CD4-positive, CD25-positive, alpha-beta regulatory T cell (primary cell): ENCODE results near the gene PRKAG2. TPM values are rescaled to one million over a fixed set of nuclear protein-coding genes. Genes with fewer than 3 reads are reported as not detected.

Experiments
- ATAC-seq, 2 donors: fragments of 150-1000 bp; cut with Tn5 transposase; one replicate each; pipeline ENCODE4 v1.10.0; 2021; ENCODE audit warnings: low read depth in 2 of 2, moderate number of reproducible peaks in 2 of 2, moderate library complexity in 1 of 2
- DNase-seq, 3 donors: peaks; one replicate each; pipeline versions ENCODE4 v3.0.0 to v3.0.0-alpha.2; 2012 to 2022; ENCODE audit warnings: mixed read lengths in 1 of 3
- H3K27ac ChIP-seq: one replicate; pipeline ENCODE4 v1.7.0; 2013; ENCODE audit warnings: mild to moderate bottlenecking, low read length; ENCODE audit not compliant: insufficient read depth, poor library complexity, severe bottlenecking
- H3K27me3 ChIP-seq: one replicate; pipeline ENCODE4 v1.7.0; 2013; ENCODE audit warnings: low read length; ENCODE audit not compliant: control insufficient read depth, insufficient read depth
- H3K36me3 ChIP-seq: one replicate; pipeline ENCODE4 v1.7.0; 2013; ENCODE audit warnings: mild to moderate bottlenecking, low read length, moderate library complexity; ENCODE audit not compliant: control insufficient read depth, insufficient read depth
- H3K4me1 ChIP-seq: 2 replicates; pipeline ENCODE4 v1.7.0; 2013; ENCODE audit warnings: mild to moderate bottlenecking, low read length; ENCODE audit not compliant: insufficient read depth, control insufficient read depth, poor library complexity, severe bottlenecking
- H3K4me3 ChIP-seq: one replicate; pipeline ENCODE4 v1.7.0; 2013; ENCODE audit warnings: low read depth, mild to moderate bottlenecking, low read length, moderate library complexity
- H3K9me3 ChIP-seq, 2 experiments: 1 replicate in 1 of 2; 2 replicates in 1 of 2; pipeline ENCODE4 v1.7.0; 2013; ENCODE audit warnings: low read length in 2 of 2, mild to moderate bottlenecking in 1 of 2, moderate library complexity in 1 of 2; ENCODE audit not compliant: control insufficient read depth in 2 of 2
- H3K27ac Mint-ChIP-seq, 3 donors: one replicate each; pipeline ENCODE4 v1.8.0; 2020 to 2022; ENCODE audit warnings: mild to moderate bottlenecking in 3 of 3, mixed read lengths in 3 of 3, moderate library complexity in 2 of 3
- H3K27me3 Mint-ChIP-seq: one replicate; pipeline ENCODE4 v1.8.0; 2022; ENCODE audit warnings: mild to moderate bottlenecking, mixed read lengths
- H3K36me3 Mint-ChIP-seq: one replicate; pipeline ENCODE4 v1.8.0; 2020; ENCODE audit warnings: mixed read lengths
- H3K4me1 Mint-ChIP-seq, 4 donors: one replicate each; pipeline ENCODE4 v1.8.0; 2020 to 2022; ENCODE audit warnings: mixed read lengths in 4 of 4, mild to moderate bottlenecking in 1 of 4
- H3K4me3 Mint-ChIP-seq, 4 donors: one replicate each; pipeline ENCODE4 v1.8.0; 2020 to 2022; ENCODE audit warnings: mild to moderate bottlenecking in 4 of 4, mixed read lengths in 4 of 4, moderate library complexity in 3 of 4
- H3K9me3 Mint-ChIP-seq, 7 donors: one replicate each; pipeline ENCODE4 v1.8.0; 2020 to 2022; ENCODE audit warnings: mixed read lengths in 7 of 7, mild to moderate bottlenecking in 3 of 7, moderate library complexity in 2 of 7
- polyA plus RNA-seq, 4 donors: library from polyadenylated mRNA; unstranded; fragments of 300-500 nt; fragmentation: Illumina TruSeq; gene quantifications; one replicate each; pipeline ENCODE4 v1.2.3, GENCODE V29; 2021
- total RNA-seq: library from RNA; stranded (reverse); gene quantifications from one replicate; pipeline ENCODE4 v1.2.3, GENCODE V29; 2022

The PRKAG2 gene
- total and polyA plus RNA-seq, 5 donors from 2014 or later: 19.9 to 43.0 (median 26.1) TPM

DNA sequence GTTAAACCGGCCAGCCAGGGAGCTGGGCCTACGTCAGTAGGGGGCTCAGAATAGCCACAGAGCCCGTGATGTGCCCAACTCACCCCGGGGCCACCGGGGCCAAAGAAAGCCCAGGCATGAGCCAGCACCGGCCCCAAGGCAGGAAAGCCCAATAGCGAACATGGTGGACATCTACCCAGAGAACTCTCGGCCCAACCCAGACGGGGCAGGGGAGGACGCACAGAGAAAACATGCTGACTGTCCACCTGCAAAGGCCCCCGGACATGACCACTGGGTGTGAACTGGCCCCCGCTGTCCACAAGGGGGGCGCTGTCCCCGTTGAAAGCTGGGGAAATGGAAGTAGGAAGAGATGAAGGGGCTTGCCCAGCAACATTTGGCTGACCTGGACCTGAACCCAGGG lies 169.2 kb downstream of the PRKAG2 start:
- no peaks in the 10 kb centered on the region for H3K36me3 ChIP-seq
- H3K4me1 Mint-ChIP-seq: peaks cover 0 to 19% (median 5%) of the 10 kb centered on the region in 4 donors
- H3K4me3 Mint-ChIP-seq: no peak overlapping the region
- H3K27ac ChIP-seq: no peak overlapping the region
- H3K4me1 ChIP-seq: no peaks in the 10 kb centered on the region
- no peak for ATAC-seq
- no peaks in the 10 kb centered on the region for H3K27me3 Mint-ChIP-seq
- no peak overlapping the region for H3K4me3 ChIP-seq
- H3K36me3 Mint-ChIP-seq: peaks cover 9% of the 10 kb centered on the region
- no peak overlapping the region for H3K27ac Mint-ChIP-seq
- no peaks in the 10 kb centered on the region for H3K9me3 ChIP-seq
- H3K9me3 Mint-ChIP-seq: no peaks in the 10 kb centered on the region
- DNase-seq: no peak
- no peaks in the 10 kb centered on the region for H3K27me3 ChIP-seq

DNA sequence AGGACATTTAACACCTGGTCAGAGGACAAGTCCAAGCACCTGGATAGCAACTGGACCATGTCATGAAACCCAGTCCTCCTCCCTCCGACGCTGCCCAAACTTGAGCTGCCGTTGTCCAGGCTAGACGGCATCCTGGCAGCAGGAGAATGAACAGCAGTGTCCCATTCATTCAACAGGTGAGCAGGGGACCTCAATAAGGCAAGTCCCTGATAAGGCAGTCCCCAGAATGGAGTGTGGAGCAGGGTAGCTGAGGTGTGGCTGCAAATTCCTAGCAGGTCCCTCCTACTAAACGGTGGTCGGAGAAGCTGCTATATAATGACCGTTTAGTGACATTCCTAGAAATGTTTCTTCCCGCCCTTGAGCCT lies 169.8 kb downstream of the PRKAG2 start:
- peaks cover 0 to 19% (median 5%) of the 10 kb centered on the region in 4 donors for H3K4me1 Mint-ChIP-seq
- no peak for ATAC-seq
- no peaks in the 10 kb centered on the region for H3K36me3 ChIP-seq

DNA sequence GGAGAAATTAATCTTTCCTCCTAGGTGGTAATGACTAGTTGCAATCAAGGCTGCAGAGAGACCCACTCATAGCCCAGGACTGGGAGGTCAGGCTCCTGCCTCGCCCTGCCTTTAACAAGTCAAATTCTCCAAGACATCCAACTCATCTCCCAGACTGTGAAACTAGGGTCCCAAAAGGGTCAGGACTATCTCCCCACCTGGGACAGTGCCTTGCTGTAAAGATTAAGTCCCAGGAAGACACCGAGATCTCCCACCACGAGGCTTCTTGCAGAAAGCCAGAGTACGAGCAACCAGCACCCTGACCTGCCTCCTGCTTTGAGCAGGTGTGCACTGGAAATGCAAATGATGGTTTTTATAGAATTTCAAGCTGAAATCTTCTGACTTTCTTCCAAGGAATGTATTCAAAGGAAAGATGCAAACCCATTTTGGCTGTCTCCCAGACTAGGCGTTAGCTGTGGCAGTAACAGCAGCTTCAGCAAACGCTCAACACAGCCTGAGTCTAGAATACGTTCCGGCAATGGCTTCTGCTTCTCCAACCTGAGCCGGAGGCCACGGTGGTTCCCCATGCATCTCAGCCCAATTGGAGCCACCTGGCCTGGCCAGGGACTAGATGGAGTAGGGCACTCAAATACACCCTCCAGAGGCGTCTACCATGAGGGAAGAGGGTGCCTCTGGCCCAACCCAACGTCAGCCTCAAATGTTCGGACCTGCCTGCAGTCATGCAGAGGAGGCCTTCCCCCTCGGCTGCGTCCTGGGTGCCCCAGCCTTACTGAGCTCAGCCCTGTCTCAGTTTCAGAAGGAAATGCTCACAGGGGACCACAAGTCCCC lies 170.4 kb downstream of the PRKAG2 start:
- H3K27me3 ChIP-seq: no peaks in the 10 kb centered on the region
- Mint-ChIP-seq H3K9me3 (no peaks in the 10 kb centered on the region), H3K4me1 (peaks cover 0 to 19% (median 5%) of the 10 kb centered on the region in 4 donors), H3K36me3 (peaks cover 13% of the 10 kb centered on the region), H3K27me3 (no peaks in the 10 kb centered on the region), H3K4me3 (peak overlapping the region in 1 of 4 donors; percentile 2), H3K27ac (peak overlapping the region in 2 of 3 donors; percentile 20 to 41)
- H3K36me3 ChIP-seq: no peaks in the 10 kb centered on the region
- H3K4me3 ChIP-seq: no peak overlapping the region
- ATAC-seq (no peak), DNase-seq (no peak)
- H3K4me1 ChIP-seq: no peaks in the 10 kb centered on the region
- no peaks in the 10 kb centered on the region for H3K9me3 ChIP-seq
- H3K27ac ChIP-seq: no peak overlapping the region

More for the DNA sequence above, 169.8 kb downstream of the PRKAG2 start:
- no peak overlapping the region for H3K4me3 Mint-ChIP-seq
- H3K9me3 Mint-ChIP-seq: no peaks in the 10 kb centered on the region
- DNase-seq: no peak
- Histone ChIP-seq H3K9me3 (no peaks in the 10 kb centered on the region), H3K4me1 (no peaks in the 10 kb centered on the region), H3K27me3 (no peaks in the 10 kb centered on the region), H3K27ac (no peak overlapping the region), H3K4me3 (no peak overlapping the region)
- H3K36me3 Mint-ChIP-seq: peaks cover 13% of the 10 kb centered on the region
- H3K27ac Mint-ChIP-seq: no peak overlapping the region
- no peaks in the 10 kb centered on the region for H3K27me3 Mint-ChIP-seq

DNA sequence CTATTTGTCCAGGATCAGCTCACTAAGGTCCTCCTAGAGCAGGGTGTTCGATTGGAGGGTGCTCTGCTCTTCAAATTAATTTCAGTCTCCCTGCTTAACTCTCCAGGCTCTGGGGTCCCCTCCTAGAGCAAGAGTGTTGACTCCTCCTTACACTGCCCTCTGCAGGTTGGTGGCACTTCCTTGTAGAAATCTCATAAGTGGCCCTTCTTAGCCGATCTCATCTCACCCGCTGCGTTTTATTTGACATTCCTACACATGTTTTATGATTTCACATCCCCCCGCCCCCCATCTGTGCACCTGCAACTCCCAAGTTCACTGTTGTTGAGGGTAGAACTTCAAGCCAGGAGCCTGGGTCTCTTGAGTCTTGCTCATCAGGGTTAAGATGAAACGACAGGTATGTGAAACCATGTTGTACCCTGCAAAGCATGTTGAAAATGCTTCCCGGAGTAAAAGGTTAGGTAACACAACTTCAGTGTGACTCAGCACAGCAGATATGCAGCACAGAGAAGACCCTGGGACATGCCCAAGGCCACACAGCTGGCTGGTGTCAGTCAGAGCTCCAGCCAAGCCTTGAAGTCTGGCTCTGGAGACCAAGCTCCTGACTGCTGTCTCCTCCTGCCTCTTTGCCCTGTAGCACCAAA lies 171.2 kb downstream of the PRKAG2 start:
- peaks cover 0 to 19% (median 5%) of the 10 kb centered on the region in 4 donors for H3K4me1 Mint-ChIP-seq

DNA sequence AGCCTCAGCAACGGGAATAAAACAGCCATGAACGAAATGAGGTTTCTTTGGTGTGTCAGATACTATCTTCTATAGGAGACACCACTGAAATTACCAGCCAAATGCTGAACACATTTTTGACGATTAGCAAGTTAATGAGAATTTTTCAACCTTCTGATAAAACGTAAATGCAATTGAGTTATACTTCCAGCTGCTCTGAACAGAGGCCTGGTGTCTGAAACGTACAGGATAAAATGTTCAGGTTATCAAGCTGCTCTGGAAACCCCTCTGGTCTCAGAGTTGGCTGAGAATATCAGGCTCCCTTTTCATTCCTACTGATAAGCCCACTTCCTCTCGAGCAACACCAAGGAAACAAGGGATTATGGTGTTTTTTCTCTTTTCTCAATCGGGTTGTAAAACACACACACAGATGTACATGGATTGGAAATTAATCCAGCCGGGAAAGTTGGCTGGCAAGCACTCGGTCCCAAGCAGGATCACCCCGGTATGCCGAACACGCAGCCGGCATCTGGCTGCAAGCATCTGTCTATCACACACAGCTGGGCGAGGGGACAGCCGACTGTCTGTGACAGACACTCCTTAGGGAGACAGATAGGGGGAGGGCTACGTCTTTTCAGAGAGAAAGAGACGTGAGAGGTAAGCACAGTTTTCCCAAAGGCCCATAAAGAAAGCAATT lies 171.8 kb downstream of the PRKAG2 start:
- Mint-ChIP-seq H3K27ac (no peak overlapping the region), H3K9me3 (no peaks in the 10 kb centered on the region), H3K36me3 (peaks cover 12% of the 10 kb centered on the region), H3K4me1 (peaks cover 0 to 19% (median 5%) of the 10 kb centered on the region in 4 donors), H3K4me3 (no peak overlapping the region), H3K27me3 (no peaks in the 10 kb centered on the region)
- ATAC-seq (no peak), DNase-seq (no peak)
- Histone ChIP-seq H3K27ac (no peak overlapping the region), H3K4me3 (no peak overlapping the region), H3K36me3 (peaks cover 3% of the 10 kb centered on the region), H3K27me3 (no peaks in the 10 kb centered on the region), H3K4me1 (no peaks in the 10 kb centered on the region), H3K9me3 (no peaks in the 10 kb centered on the region)

More for the DNA sequence above, 171.2 kb downstream of the PRKAG2 start:
- DNase-seq (peak in 1 of 3 donors; percentile 47), ATAC-seq (no peak)
- Mint-ChIP-seq H3K27ac (peak overlapping the region in 2 of 3 donors; percentile 37 to 41), H3K36me3 (peaks cover 17% of the 10 kb centered on the region), H3K27me3 (no peaks in the 10 kb centered on the region), H3K4me3 (no peak overlapping the region), H3K9me3 (no peaks in the 10 kb centered on the region)
- H3K27ac ChIP-seq: no peak overlapping the region
- no peak overlapping the region for H3K4me3 ChIP-seq
- H3K36me3 ChIP-seq: no peaks in the 10 kb centered on the region
- no peaks in the 10 kb centered on the region for H3K9me3 ChIP-seq
- H3K4me1 ChIP-seq: no peaks in the 10 kb centered on the region
- H3K27me3 ChIP-seq: no peaks in the 10 kb centered on the region

DNA sequence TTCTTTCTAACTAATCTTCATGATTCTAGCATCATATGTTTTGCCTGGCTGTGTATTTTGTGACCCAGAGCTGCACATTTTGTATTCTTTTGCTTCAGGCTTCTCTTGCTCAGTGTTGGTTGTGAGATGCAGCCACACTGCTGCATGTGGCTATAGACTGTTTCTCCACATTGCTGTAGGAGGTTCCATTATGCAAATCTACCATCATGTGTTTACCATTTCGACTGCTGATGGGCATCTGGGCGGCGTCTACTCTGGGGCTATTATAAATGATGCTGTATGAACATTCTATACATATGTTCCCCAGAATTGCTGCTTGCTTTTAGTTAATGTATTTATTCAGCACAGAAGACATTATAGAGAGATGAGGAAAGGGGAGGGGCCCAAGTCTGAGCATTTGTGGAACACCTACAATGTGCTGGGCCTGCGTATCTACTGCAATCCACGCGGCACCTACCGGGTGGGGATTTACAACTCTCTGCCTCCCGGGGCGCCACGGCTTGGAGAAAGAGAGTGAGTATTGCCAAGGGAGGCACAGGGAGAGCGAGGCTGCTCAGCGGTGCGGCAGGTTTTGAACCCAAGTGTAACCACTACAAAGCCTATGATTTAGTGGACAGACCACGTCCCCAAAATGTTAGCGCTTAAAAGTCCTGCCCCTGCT lies 172.5 kb downstream of the PRKAG2 start:
- Histone ChIP-seq H3K27ac (no peak overlapping the region), H3K4me3 (no peak overlapping the region), H3K27me3 (no peaks in the 10 kb centered on the region), H3K9me3 (no peaks in the 10 kb centered on the region), H3K4me1 (no peaks in the 10 kb centered on the region), H3K36me3 (peaks cover 4% of the 10 kb centered on the region)
- Mint-ChIP-seq H3K9me3 (no peaks in the 10 kb centered on the region), H3K4me3 (no peak overlapping the region), H3K36me3 (peaks cover 10% of the 10 kb centered on the region), H3K27ac (peak overlapping the region in 1 of 3 donors; percentile 40), H3K27me3 (no peaks in the 10 kb centered on the region), H3K4me1 (peaks cover 0 to 17% (median 3%) of the 10 kb centered on the region in 4 donors)
- DNase-seq: no peak
- ATAC-seq: no peak

DNA sequence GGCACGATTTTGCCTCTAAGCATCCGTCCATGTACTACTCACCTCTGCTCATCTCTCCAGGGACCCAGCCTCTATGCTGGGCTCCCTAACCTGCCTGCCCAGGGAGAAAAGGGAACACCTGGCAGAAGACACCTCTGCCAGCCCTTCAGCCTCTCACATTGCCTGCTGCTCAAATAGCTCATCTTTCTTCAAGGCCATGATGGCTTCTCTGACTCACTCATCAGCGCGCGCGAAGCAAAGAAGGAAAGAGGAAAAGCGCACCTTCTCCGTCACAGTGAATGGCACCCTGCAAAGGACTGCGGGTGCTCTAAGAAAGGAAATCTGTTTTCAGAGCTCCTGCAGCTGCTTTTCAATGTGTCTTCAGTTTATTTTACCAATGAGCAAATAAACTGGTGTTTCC lies 174.0 kb downstream of the PRKAG2 start:
- Histone ChIP-seq H3K36me3 (peaks cover 7% of the 10 kb centered on the region), H3K27ac (no peak overlapping the region), H3K4me1 (no peaks in the 10 kb centered on the region), H3K27me3 (no peaks in the 10 kb centered on the region), H3K4me3 (no peak overlapping the region), H3K9me3 (no peaks in the 10 kb centered on the region)
- peaks cover 0 to 13% (median 3%) of the 10 kb centered on the region in 4 donors for H3K4me1 Mint-ChIP-seq
- H3K36me3 Mint-ChIP-seq: peaks cover 13% of the 10 kb centered on the region
- DNase-seq (no peak), ATAC-seq (no peak)
- no peak overlapping the region for H3K4me3 Mint-ChIP-seq
- H3K27ac Mint-ChIP-seq: no peak overlapping the region
- H3K9me3 Mint-ChIP-seq: no peaks in the 10 kb centered on the region
- no peaks in the 10 kb centered on the region for H3K27me3 Mint-ChIP-seq
